ENCODE results near the gene ALG12.

ALG12 gene

DNA sequence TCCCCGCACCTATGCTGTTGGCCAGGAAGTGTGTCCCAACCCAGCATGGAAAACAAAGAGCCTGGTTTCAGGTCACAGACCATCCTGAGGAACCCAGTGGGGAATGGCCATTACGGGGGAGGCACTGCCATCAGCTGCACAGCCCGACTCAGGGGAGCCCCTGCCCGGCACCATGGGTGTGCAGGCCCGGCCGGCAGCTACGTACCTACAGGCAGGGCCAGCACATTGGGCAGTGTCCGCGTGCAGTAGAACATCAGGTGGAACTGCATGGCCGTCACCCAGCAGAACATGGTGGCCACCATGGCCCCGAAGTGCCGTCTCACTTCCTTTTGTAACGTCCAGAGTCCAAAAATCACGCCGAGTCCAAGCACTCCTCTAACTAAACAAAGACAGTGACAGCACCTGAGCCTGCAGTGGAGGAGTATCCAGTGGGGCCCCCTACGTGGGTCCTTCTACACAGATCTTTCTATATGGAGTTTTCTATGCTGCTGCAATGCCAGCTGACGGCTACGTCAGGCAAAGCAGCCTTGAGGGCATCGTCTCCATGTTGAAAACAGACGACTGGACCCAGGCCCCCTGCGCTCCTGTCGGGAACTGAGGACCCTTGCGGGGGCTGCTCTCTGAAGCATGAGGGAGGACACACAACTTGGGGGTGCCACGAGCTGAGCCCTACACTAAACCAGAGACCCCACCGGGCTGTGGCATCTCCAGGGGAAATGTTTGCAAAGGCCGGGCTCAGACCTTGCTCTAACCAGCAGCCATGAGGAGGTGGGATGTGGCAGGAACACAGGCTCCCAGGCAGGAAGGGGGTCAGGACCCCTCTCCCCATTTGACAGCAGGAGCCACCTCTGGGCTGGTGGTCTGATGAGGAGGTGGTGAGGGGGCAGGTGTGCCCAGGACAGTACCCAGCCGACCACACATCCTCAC is 7.7 kb downstream of the ALG12 start:
- DNase-seq: no peak

GRCh38 chr22:49909476-49910205 is 8.6 kb downstream of the ALG12 start:
- DNase-seq: no peak

- no peak for DNase-seq
These were observed 10.4 kb downstream of the ALG12 start for GRCh38 chr22:49907807-49908206.

DNA sequence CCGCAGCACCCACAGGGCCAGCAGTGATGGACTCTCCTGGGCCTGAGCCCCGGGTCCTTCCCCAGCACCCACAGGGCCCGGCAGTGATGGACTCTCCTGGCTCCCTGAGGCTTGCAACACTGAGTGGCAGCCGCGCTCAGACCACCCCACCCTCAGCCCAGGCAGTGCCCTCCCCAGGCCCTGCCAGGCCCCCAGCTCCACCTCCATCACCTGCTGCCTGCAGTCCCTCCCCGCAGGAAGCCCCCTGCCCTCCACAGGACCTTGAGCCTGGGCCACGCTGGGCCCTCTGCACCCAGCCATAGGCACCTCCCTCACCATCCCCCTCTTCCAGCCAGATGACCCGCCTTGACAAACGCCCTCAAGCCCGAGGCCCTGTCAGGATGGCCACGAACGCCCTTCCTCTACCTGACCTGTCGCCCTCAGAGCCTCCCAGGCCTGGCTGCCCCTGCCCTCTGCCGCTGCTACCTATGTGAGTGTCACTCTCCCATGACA is 11.4 kb downstream of the ALG12 start:
- DNase-seq: no peak

- no peak for DNase-seq
These were observed 12.0 kb downstream of the ALG12 start for GRCh38 chr22:49906071-49906798.

DNA sequence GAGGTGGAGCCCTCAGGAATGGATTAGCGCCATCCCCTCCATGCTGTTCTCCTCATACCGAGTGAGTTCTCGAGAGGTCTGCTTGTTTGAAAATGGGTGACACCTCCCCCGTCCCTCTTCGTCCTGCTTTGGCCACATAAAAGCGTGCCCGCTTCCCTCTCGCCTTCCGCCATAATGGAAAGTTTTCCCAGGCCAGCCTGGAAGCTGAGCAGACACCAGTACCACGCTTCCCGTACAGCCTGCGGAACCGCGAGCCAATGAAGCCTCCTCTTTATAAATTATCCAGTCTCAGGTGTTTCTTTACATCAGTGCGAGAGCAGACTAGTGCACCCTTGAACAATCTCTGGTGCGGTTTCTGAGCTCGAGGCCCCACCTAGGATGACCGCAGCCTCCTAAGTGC is 12.8 kb downstream of the ALG12 start:
- DNase-seq: no peak

DNA sequence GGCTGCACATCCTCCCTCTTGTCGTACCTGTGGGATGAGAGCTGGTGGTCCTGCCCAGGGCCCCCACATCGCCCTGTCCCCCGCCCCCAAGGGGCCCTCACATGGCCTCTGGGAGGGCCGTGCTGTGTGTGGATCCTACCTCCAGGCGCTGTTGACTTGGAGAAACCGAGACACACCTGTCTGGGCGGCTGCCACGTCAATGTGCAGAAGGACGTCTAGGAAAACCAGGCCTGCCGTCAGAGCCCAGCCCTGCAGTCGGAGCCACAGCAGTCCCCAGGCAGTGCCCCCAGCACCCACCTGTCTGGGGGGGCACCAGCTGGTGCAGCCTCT is 14.2 kb downstream of the ALG12 start:
- no peak for DNase-seq

DNA sequence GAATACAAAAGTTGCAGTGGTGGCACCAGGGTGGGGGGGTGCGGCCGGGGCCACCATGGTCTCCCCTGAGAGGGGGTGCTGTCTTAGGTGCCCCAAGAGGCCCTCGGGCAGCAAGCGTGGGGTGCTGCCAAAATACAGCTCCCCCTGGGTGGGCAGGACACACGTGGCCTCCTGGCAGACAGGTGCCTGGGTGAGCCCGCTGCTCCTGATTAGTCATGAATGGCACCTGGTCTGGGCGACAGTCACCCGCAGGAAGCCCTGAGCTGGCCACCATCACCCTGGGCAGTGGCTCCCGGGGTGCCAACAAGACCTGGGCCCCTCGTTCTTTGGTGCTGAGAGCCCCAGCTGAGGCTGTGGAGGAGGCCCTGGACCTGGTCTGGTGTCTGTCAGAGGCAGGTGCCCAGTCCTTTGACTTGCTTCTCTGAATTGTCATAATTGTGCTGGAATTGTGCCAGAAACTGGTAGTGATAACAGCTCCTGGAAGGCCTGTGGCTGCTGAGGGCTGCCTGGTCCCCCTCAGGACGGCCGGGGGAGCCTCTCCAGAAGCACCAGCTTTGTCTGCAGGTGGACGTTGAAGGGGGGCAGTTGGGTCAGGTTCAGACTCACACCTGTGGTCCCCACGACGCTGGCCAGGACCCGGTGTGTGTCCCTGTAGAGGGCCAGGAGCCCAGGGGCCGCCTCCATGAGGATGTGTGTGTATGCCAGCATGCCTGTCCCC is 14.8 kb downstream of the ALG12 start:
- no peak for DNase-seq

DNA sequence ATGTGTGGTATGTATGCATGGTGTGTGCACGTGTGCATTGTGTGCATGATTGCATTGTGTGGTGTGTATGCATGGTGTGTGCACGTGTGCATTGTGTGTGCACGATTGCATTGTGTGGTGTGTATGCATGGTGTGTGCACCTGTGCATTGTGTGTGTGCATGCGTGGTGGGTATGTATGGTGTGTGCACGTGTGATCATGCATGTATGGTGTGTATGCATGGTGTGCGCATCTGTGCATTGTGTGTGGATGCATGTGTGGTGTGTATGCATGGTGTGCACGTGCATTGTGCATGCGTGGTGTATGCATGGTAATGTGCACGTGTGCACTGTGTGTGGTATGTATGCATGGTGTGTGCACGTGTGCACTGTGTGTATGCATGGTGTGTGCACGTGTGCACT is 16.8 kb downstream of the ALG12 start:
- DNase-seq: no peak

DNA sequence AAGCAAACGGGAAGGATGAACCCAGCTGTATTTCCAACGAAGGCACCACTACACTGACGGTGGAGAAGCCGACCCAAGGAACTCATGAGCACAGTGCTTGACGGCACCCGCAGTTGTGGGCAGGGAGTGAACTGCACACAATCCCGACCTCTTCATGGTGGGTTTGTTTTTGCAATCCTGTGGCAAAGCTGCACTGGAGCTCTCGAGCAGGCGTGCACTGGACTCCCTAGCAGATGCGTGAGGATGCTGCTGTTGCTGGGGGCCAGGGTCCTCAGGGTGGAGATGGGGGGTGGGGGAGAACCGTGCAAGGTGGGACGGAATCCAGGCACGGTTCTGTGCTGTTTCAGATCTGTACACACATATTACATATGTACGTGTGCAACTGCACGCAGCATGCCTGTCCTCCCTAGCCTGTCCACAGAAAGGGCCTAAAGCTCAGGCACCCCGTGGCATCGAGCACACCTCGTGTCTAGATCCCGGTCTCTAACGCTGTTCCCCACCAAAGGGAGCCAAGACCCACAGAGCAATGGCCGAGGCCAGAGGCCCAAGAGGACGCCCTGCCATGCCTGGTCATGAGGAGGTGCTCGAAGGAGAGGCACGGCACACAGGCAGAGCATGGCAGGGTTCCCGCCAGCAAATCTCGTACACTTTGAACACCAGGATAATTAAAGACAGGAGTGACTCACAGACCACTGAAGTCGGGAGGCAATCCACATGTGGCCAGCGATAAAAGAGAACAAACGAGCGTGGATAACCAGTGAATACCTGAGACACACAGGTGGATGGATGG is 17.6 kb downstream of the ALG12 start:
- no peak for DNase-seq

DNA sequence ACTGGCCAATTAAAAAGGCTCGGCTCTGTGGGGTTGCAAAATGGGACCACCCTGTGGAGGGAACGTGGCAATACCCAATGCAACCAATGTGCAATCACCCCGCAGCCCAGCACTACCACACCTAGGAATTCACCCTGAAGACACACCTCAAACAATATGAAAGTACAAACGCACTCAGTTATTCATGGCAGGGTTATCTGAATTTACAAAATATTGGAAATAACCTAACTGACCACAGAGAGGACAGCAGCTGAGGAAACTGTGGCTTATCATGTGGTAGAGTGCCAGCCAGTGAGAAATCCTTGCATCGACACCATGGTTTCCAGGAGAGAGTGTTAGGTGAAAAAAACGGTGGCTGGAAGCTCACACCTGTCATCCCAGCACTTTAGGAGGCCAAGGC is 18.7 kb downstream of the ALG12 start:
- DNase-seq: no peak

GRCh38 chr22:49897015-49897684 is 21.1 kb downstream of the ALG12 start:
- no peak for DNase-seq

DNA sequence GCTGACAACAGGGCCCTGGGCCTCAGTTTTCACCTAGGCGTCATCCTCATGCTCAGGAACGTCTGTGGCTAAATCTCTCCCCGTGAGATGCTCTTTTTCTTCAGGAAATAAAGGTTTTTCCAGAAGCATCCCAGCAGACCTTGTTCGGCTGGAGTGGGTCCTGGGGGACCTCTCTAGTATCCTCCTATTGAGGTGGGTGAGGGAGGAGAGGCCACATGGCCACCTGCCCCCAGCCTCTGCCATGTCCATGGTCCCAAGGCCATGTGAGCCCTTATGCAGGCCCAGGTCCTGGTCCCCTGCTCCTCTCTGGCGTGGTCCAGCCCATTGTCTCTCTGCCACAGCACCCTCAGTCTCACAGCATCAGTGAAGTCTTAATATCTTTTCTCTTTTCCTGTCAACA is 22.0 kb downstream of the ALG12 start:
- DNase-seq: no peak

GRCh38 chr22:49894322-49895054 is 23.8 kb downstream of the ALG12 start:
- DNase-seq: no peak

DNA sequence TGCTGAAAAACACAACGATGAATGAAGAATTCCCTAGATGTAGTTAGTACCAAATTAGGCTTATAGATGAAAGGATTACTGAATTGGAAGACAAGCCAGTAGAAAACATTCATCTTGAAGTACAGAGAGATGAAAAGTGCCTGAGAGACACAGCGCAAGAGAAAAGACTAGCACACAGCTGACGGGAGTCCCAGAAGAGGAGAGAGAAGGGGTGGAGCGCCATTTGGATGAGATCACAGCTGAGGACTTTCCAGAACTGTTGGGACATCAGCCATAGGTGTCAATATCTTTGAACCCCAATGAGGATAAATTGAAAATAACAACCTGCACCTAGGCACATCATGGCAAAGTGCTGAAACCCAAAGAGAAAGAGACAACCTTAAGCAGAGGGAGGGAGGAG is 25.2 kb downstream of the ALG12 start:
- DNase-seq: no peak

DNA sequence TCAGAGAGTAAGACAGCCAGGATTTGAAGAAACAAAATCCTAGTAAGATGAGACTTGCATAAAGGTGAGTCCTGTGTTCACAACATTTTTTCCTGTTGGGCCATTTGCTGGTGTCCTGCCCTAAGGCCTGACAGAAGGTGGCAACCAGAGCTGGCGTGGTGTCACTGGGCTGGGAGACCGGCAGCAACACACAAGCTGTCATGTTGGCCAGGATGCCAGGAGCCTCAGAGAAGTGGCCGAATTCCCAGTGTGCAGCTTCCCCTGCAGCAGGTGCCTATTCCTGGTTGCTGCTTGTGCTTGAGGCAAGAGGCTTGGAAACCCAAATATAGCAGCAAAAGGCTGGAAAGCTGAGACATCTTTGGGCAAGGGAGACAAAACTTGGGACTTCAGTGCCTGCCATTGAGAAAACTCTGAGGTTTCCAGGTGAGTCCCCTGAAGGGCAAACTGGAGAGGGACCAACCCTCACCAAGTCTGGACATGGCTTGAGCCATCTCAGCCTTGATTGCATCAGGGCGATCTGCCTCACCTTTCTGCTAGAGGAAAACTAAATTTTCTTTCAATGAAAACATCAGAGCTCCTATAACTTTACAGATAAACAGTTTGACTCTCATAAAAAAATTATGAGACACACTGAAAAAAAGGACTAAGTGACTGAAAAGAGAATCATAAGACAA is 25.9 kb downstream of the ALG12 start:
- DNase-seq: no peak

DNA sequence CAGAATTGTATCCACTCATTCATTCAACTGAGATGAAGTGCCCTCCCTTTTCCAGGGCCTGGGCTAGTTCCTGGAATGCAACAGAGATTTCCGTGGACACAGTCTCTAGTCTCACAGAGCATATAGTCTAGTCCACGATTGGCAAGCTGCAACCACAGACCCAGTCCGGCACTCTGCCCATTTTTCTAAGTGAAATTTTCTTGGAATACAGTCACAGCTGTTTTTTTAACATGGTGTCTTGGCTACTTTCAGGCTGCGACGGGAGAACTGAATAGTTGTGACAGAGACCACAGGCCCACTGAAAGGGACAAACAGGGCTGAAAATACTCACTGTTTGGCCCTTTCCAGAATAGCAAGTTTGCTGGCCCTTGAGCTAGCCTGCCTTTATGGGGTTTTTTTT is 29.2 kb downstream of the ALG12 start:
- DNase-seq: no peak

- no peak for DNase-seq
These were observed 30.5 kb downstream of the ALG12 start for GRCh38 chr22:49887702-49888101.

DNA sequence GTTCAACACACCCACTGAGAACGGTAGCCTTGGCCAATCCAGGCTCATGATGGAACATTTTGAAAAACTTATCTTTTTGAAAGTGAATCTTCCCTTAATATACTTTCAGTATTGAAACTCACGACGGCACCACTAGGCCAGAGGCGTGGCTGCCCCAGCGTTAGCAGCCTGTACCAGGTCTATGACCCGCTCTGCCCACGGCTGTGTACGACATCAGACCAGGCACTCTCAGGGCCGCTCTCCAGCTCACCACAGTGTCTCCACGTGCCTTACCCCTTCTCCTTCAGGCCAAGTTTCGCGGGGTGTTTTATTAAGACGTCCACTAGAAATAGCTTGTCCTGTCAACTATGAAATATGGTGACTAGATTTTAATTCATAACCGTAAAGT is 31.2 kb downstream of the ALG12 start:
- DNase-seq: no peak
